MCF 10A (cell line): Measurements from ENCODE around the gene ZNHIT2. TPM values are rescaled to one million over a fixed set of nuclear protein-coding genes. Genes with fewer than 3 reads are reported as not detected.

Source experiments
- BruUV-seq: library from RNA; stranded (reverse); fragments of 400-500 nt; replicated peaks from 2 replicates; lab custom pipeline; 2021; lab: Mats Ljungman, UMichigan
- CTCF ChIA-PET: fragments of 300-600 bp; sonication (Branson Sonifier 250); formaldehyde crosslinking; extraction: SDS; loops from one replicate; lab custom pipeline; 2021; ENCODE audit warnings: antibody characterized with exemption, inconsistent platforms; lab: Yijun Ruan, JAX
- POLR2A ChIA-PET: fragments of 300-600, 350-650 bp; sonication (Branson Sonifier 250); formaldehyde crosslinking; extraction: SDS; loops from one replicate; lab custom pipeline; 2020; ENCODE audit warnings: antibody characterized with exemption, inconsistent platforms; lab: Yijun Ruan, JAX
- DNase-seq: peaks from one replicate; pipeline ENCODE4 v3.0.0-alpha.2; 2018; ENCODE audit not compliant: unreplicated experiment
- H3K27ac Mint-ChIP-seq: one replicate; pipeline ENCODE4 v1.8.0; 2022; ENCODE audit warnings: mild to moderate bottlenecking, low read depth, mixed read lengths; ENCODE audit not compliant: unreplicated experiment
- H3K27me3 Mint-ChIP-seq: one replicate; pipeline ENCODE4 v1.8.0; 2022; ENCODE audit warnings: mixed read lengths; ENCODE audit not compliant: insufficient read depth, unreplicated experiment
- H3K36me3 Mint-ChIP-seq: one replicate; pipeline ENCODE4 v1.8.0; 2022; ENCODE audit warnings: mild to moderate bottlenecking, moderate library complexity, mixed read lengths; ENCODE audit not compliant: insufficient read depth, unreplicated experiment
- H3K4me1 Mint-ChIP-seq: one replicate; pipeline ENCODE4 v1.8.0; 2022; ENCODE audit warnings: mixed read lengths; ENCODE audit not compliant: insufficient read depth, unreplicated experiment
- H3K4me3 Mint-ChIP-seq: one replicate; pipeline ENCODE4 v1.8.0; 2022; ENCODE audit warnings: mild to moderate bottlenecking, moderate library complexity, mixed read lengths; ENCODE audit not compliant: unreplicated experiment
- H3K9me3 Mint-ChIP-seq: one replicate; pipeline ENCODE4 v1.8.0; 2022; ENCODE audit warnings: mixed read lengths; ENCODE audit not compliant: unreplicated experiment
- CTCF ChIP-seq: fragments of 200-600 bp; IDR thresholded peaks from one replicate; pipeline ENCODE4 v1.8.0; 2022; ENCODE audit warnings: antibody characterized with exemption, mild to moderate bottlenecking; ENCODE audit not compliant: unreplicated experiment
- intact Hi-C: fragments of 100-400 bp; cut with micrococcal nuclease; formaldehyde crosslinking; loops from 2 replicates; pipeline ENCODE4 v1.14.1; 2022
- total RNA-seq: library from RNA; stranded (reverse); gene quantifications from 2 replicates; pipeline ENCODE4 v1.2.3, GENCODE V29; 2022

ZNHIT2 gene
- total RNA-seq, 1 experiment from 2014 or later: 23.6 TPM

- CTCF ChIA-PET: no interaction called here
Observed at GRCh38 chr11:65141896-65142494, 24.5 kb upstream of the ZNHIT2 start.

GRCh38 chr11:65136515-65137096, 19.1 kb upstream of the ZNHIT2 start:
- ChIA-PET POLR2A (interaction anchor here (1.6 to 8.2 kb wide), 6 partner anchors 8 to 44 kb away, joined by 5 to 157 read pairs (median 56); partner anchors contain the start of genes CAPN1, FAU, MRPL49 and ZNHIT2), CTCF (interaction anchor here (0.6 to 1.8 kb wide), 4 partner anchors 8 to 89 kb away, joined by 4 to 9 read pairs (median 4); partner anchors contain the start of genes FAU and MRPL49)
- no TSS peak for BruUV-seq
- no peak for DNase-seq
- intact Hi-C loops: no loop called here
- Mint-ChIP-seq H3K36me3 (peaks cover 12% of the 10 kb centered on the region), H3K27ac (no peak overlapping the region), H3K4me3 (no peak overlapping the region), H3K9me3 (no peaks in the 10 kb centered on the region), H3K27me3 (no peaks in the 10 kb centered on the region), H3K4me1 (peaks cover 22% of the 10 kb centered on the region)
- TF ChIP-seq CTCF: no peak

More at GRCh38 chr11:65141896-65142494, 24.5 kb upstream of the ZNHIT2 start:
- peaks cover 6% of the 10 kb centered on the region for H3K4me1 Mint-ChIP-seq
- H3K9me3 Mint-ChIP-seq: no peaks in the 10 kb centered on the region
- POLR2A ChIA-PET: no interaction called here
- no peaks in the 10 kb centered on the region for H3K27me3 Mint-ChIP-seq
- no TSS peak for BruUV-seq
- intact Hi-C loops: no loop called here
- H3K4me3 Mint-ChIP-seq: no peak overlapping the region
- DNase-seq: no peak
- no peak overlapping the region for H3K27ac Mint-ChIP-seq
- no peak for TF ChIP-seq CTCF
- H3K36me3 Mint-ChIP-seq: no peaks in the 10 kb centered on the region

- no peak for TF ChIP-seq CTCF
- peak overlapping the region; percentile 99 for H3K4me3 Mint-ChIP-seq
- no peaks in the 10 kb centered on the region for H3K27me3 Mint-ChIP-seq
- BruUV-seq: no TSS peak
- peaks cover 28% of the 10 kb centered on the region for H3K4me1 Mint-ChIP-seq
- DNase-seq: no peak
- ChIA-PET CTCF (interaction anchor here (0.8 to 1.8 kb wide), 4 partner anchors 9 to 48 kb away, joined by 4 to 9 read pairs (median 4); partner anchors contain the start of genes FAU and MRPL49), POLR2A (interaction anchor here (0.5 to 8.2 kb wide), 31 partner anchors 9 to 905 kb away, joined by 3 to 157 read pairs (median 4); partner anchors contain the start of genes ATG2A, BANF1, CAPN1 and CDC42BPG)
- H3K27ac Mint-ChIP-seq: peak overlapping the region; percentile 100
- H3K9me3 Mint-ChIP-seq: no peaks in the 10 kb centered on the region
- intact Hi-C loops: loop anchor here (2.0 kb wide), 1 partner anchor 45 kb away; the partner anchor contains the start of gene CAPN1
- H3K36me3 Mint-ChIP-seq: peaks cover 22% of the 10 kb centered on the region
Observed at GRCh38 chr11:65135633-65136145, 18.2 kb upstream of the ZNHIT2 start.
